CD4-positive, alpha-beta T cell treated with Interleukin-15 for 1 hour (primary cell): ENCODE results near the gene GC.
"Not testable (repeated sequence)": the region's sequence is repeated elsewhere in the genome, so short reads cannot be mapped to it uniquely, and the experiment has no call there.

ENCODE experiments used
- DNase-seq: peaks from one replicate; pipeline ENCODE4 v3.0.0-alpha.2; 2020

Gene GC, protein sequence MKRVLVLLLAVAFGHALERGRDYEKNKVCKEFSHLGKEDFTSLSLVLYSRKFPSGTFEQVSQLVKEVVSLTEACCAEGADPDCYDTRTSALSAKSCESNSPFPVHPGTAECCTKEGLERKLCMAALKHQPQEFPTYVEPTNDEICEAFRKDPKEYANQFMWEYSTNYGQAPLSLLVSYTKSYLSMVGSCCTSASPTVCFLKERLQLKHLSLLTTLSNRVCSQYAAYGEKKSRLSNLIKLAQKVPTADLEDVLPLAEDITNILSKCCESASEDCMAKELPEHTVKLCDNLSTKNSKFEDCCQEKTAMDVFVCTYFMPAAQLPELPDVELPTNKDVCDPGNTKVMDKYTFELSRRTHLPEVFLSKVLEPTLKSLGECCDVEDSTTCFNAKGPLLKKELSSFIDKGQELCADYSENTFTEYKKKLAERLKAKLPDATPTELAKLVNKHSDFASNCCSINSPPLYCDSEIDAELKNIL

DNA sequence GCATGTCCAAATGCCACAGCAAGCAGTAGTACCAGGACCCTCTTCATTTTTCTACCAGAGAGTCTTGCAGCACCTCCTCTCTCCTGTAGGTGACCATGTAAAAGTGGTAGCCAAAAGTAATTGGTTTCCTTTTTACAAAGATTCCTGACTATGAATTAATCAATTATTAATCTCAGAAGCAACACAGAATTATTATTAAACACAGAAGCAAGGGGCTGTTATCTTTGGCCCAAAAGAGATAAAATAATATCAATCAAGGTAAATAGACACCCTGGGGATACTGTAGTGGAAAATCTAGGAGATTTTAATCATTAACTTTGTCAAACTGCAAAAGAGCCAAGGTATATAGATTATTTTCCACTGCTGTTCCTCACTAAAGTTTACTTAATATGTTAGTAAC, at the start of gene GC:
GC (minus strand) TSS at position 108 of the 400 bp plus-strand sequence; CDS start at position 47, 61 bp downstream.
- no peak for DNase-seq

DNA sequence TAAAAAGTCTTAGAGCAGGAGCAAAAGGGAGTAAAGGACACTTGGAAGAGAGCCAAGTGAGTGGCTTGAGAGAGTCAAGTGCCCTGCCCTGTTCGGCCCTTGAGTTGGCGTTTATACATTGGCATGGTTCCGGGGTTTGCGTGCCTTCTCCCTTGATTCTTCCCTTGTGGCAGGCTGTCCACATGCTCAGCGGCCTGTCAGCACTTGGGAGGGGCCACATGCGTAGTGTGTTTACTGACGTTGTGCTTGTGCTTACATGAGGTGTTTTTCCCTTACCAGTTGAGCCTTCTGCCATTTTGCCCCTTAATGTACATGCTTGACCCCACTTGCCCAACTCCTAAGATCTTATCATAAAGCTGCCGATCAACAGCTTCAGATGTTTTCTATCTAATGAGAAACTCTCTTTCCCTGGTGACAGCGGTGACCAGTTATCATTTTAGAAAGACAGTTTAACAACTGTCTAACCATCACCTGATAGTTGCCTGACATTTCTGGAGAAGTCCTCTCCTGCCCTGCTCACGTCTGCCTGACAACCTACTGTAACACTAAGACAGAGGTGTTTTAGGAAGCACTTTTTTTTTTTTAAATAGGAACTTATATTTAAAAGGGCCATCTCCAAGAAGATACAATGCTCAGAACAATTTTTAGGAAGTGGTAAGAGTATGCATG, 49.5 kb upstream of the GC start:
- DNase-seq: no peak

GRCh38 chr4:71832049-71832448, 48.2 kb upstream of the GC start:
- no peak for DNase-seq

GRCh38 chr4:71830497-71831190, 46.8 kb upstream of the GC start:
- no peak for DNase-seq

DNA sequence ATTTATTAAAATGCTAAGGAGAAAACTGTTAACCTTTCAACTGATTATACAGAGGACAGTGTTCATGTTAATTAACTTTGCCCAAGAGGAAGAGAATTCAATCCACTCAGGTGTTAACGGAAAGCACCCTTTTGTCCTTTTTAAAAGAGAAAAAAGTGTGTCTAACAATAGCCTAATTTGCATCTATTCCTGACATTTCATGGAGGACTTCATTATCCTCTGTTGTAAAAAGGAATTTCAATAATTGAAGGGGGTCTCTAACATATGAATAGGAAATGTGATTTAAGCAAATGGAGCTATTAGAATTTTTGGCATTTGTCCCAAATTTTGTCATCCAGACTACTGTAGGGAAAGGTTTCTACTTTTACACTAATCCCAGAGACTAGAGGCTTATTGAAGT, 44.6 kb upstream of the GC start:
- DNase-seq: no peak

GRCh38 chr4:71827826-71828225, 43.9 kb upstream of the GC start:
- no peak for DNase-seq

DNA sequence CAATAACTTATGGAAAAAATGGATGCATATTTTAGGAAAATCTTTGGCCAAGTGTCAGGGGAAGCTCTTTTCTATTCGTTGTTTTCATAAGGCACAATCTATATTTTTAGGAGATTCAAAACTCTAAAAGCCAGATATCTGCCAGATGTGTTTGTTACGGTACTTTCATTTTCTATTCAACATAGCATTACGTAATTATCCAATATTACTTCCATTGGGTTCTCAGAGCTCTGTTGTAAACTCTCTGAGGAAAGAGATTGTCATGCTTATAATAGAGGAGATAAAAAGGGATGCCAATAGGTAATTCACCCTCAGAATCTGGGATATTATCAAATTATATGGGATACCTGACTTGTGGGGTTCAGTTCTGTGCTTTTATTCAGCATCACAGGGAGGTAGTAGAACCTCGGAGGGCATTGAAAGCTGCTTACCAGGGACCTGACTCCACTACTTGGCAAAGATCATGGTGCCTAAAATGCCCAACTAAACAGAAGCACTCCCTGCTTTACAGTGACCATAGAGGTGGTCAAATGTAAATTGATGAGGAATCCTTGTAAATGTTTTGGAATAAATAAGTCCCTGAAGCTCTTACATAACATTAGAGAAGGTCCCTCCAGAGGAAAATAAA, 32.9 kb upstream of the GC start:
- no peak for DNase-seq

DNA sequence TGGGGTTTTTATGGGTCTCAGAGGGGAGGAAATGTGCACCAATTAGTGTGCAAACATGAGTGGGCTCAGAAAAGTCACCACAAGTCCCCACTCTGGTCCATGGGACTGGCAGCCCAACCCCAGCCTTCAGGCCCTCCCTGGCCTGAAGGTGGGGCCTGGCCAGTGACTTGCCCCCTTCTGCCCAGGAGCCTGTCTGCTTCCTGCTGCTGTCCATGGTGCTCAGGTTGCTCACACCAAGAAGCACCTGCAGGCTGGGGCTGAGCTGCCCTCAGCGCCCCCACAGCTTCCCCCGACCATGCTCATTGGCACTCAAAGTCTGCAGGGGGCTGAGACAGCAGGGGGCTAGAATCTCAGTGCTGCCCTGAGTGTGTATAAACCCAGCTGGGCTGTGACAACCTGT, 30.6 kb upstream of the GC start:
- no peak for DNase-seq

GRCh38 chr4:71809805-71810204, 25.9 kb upstream of the GC start:
- not testable (repeated sequence) for DNase-seq

DNA sequence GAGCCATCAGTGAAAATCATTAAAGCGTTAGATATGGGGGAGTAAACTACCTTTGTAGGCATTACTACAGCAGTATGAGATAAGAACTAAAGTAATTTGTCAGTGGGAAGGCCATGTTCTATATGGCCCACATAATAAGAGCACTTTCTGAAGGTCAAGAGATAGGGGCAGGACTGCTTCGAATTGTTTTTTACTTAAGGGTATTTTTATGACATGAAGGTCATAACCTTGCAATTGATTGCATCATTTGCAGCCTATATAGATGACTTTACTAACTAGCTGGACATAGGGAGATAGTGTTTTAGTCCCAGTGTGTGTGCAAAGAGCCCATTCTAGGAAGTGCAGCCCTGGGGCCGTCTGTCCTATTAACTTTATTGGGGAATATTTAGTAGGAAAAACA, 23.6 kb upstream of the GC start:
- no peak for DNase-seq

- not testable (repeated sequence) for DNase-seq
Observed at GRCh38 chr4:71805230-71805629, 21.4 kb upstream of the GC start.

DNA sequence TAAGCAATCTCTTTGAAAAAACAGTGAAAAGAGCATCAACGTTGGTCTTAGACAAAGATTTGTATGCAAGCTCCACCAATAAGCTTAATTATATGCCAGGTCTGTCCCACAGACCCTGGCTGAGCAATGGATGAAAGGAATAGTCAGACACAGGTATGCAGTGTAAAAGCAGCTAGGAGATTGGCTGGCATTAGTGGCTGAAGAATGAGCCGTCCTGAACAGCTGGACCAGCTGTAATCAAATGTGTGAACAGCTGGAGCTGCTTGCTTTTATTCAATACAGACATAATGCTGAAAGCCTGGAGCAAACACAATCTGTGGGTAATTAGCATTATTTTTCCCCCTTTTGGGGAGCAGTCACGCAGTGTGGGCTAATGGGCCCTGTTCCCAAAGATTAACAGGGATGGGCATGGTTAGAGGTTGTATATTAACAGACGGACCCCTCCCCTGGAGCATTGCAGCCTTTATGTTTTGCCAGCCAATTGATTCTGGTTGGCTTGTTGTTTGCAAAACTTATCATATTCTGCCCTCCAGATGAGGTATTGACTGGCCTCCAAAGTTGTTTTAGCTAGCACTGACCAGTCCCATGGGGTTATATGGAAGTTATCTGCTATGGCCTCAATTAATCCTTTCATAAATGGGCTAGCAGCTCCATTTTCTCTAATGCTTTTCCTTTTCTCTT, 20.3 kb upstream of the GC start:
- not testable (repeated sequence) for DNase-seq

GRCh38 chr4:71785959-71786358, 2.1 kb upstream of the GC start:
- no peak for DNase-seq

- no peak for DNase-seq
Observed at GRCh38 chr4:71784569-71785197, 804 bp upstream of the GC start.

GRCh38 chr4:71777891-71778290, 6.0 kb downstream of the GC start:
- DNase-seq: no peak

DNA sequence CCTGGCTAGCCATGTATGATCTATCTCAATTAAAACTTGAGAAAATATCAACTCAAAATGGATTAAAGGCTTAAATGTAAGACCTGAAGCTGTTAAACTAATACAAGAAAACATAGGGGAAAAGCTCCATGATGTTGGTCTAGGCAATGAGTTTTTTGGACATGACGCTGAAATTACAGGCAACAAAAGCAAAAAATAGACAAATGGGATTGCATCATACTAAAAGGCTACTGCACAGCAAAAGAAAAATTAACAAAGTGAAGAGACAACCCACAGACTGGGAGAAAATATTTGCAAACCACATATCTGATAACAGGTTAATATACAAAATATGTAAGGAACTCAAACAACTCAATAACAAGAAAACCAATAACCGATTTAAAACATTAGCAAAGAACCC, 8.4 kb downstream of the GC start:
- DNase-seq: no peak

DNA sequence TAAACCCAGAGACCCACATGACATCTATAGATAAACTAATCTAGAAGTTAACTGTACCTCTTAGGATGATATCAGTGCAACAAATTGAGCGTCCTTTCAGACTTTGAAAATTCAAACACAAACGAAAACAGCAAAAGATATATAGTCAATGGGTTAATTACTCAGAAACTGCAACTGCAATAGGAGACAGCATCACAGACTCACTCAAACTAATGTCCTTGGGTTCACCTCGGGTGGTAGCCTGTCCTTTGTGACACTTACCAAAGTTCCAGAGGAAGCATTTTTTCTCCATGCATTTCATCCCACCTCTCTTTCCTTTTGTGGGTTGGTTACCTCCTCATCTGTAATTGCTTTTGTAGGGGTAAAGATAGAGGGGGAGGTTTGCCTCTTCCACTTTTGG, 9.7 kb downstream of the GC start:
- DNase-seq: no peak

DNA sequence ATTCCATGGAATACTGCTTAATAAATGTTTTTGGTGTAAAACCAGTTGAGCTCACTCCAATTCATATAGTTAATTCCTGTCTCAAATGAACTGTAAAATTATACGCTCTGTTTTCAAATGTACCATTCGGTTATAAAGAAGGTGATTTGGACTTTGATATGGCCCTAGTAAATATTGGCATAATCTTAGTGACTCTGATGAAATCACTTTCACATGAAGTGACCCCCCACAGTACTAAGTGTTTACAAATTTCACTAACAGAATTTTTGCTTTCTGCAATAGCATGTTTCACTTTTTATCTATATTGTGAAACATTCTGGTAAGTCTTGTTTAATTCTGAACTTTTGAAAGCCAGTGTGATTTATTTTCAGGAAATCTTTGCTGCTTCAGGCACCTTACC, 10.9 kb downstream of the GC start:
- no peak for DNase-seq

GRCh38 chr4:71772592-71772991, 11.3 kb downstream of the GC start:
- DNase-seq: no peak

DNA sequence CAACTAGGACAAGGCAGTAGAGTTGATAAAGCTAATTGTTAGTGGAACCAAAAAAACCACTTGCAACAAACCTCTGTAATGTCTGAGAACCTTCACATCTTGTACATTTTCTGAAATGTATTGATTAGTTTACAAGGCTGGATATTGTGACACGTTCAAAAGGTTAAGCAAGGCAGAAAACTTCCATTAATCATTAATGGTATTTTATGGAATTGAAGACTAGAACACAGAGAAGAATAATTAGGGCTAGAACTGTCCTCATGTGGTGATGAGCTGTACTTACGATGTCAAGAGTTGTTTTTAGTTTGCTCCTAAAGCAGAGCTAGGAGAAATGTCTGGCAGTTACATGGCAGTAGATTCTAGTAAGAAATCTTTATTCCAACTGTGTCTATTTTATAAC, 12.3 kb downstream of the GC start:
- DNase-seq: no peak

- no peak for DNase-seq
Observed at GRCh38 chr4:71769434-71769833, 14.4 kb downstream of the GC start.

DNA sequence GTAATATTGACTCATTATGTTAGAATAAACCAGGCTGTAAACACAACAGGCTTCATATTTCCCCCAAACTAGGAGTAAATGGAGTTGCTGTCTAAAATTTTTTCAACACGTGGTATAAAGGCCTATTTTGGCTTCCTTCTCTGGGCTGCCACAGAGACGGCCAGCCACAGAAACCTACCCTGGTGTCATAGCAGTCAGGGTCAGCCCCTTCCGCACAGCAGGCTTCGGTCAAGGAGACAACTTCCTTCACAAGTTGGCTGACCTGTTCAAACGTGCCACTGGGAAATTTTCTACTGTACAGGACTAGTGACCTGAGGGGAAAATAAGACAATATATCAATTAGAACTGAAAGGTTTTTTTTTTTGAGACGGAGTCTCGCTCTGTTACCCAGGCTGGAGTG, 15.8 kb downstream of the GC start:
- DNase-seq: no peak
